Osteoblast (primary cell): ENCODE results near the gene POFUT1. TPM values are rescaled to one million over a fixed set of nuclear protein-coding genes. Genes with fewer than 3 reads are reported as not detected.
"Not testable (repeated sequence)": the region's sequence is repeated elsewhere in the genome, so short reads cannot be mapped to it uniquely, and the experiment has no call there.

Experiments used
- DNase-seq: peaks from one replicate; pipeline ENCODE4 v3.0.0; 2011; ENCODE audit warnings: low spot score, mixed read lengths; ENCODE audit not compliant: insufficient read length; ENCODE audit errors: missing footprints
- H2AFZ ChIP-seq: 2 replicates; pipeline ENCODE4 v1.6.0; 2011; ENCODE audit warnings: mild to moderate bottlenecking, low read length
- H3K27ac ChIP-seq: 2 replicates; pipeline ENCODE4 v1.5.1; 2011; ENCODE audit warnings: mild to moderate bottlenecking, low read depth, low read length, moderate library complexity
- H3K27me3 ChIP-seq: 2 replicates; pipeline ENCODE4 v1.6.0; 2012; ENCODE audit warnings: mild to moderate bottlenecking, control low read depth, inconsistent platforms, low read length, moderate library complexity; ENCODE audit not compliant: insufficient read depth
- H3K36me3 ChIP-seq: 2 replicates; pipeline ENCODE4 v1.5.1; 2011; ENCODE audit warnings: mild to moderate bottlenecking, low read length, control low read depth, moderate library complexity; ENCODE audit not compliant: insufficient read depth
- H3K4me1 ChIP-seq: 2 replicates; pipeline ENCODE4 v1.5.1; 2011; ENCODE audit warnings: mild to moderate bottlenecking, low read length, control low read depth, moderate library complexity; ENCODE audit not compliant: insufficient read depth
- H3K4me2 ChIP-seq: 2 replicates; pipeline ENCODE4 v1.6.0; 2011; ENCODE audit warnings: mild to moderate bottlenecking, low read length; ENCODE audit not compliant: insufficient read depth
- H3K4me3 ChIP-seq: fragments of 200-600 bp; sonication (generic); 3 replicates; pipeline ENCODE4 v1.5.1; 2012; ENCODE audit warnings: mild to moderate bottlenecking, low read length, inconsistent platforms; ENCODE audit not compliant: insufficient read depth
- H3K79me2 ChIP-seq: 2 replicates; pipeline ENCODE4 v1.6.0; 2012; ENCODE audit warnings: mild to moderate bottlenecking, low read length, control low read depth, inconsistent platforms; ENCODE audit not compliant: insufficient read depth
- H3K9me3 ChIP-seq: 2 replicates; pipeline ENCODE4 v1.5.1; 2011; ENCODE audit warnings: low read depth, low read length, control low read depth
- H4K20me1 ChIP-seq: 2 replicates; pipeline ENCODE4 v1.6.0; 2012; ENCODE audit warnings: mild to moderate bottlenecking, low read length, control low read depth; ENCODE audit not compliant: insufficient read depth
- total RNA-seq: library from RNA; depleted of rRNA; stranded (reverse); fragments of >200 nt; gene quantifications from 2 replicates; pipeline ENCODE4 v1.2.3, GENCODE V29; 2012
- TF ChIP-seq, protein P1 (sequence below): IDR thresholded peaks from 2 replicates; pipeline ENCODE4 v1.5.1; 2011; ENCODE audit warnings: mild to moderate bottlenecking, low read depth, low read length, moderate library complexity; ENCODE audit errors: extremely low read depth

Gene POFUT1
- total RNA-seq, 1 donor: 40.9 TPM

DNA sequence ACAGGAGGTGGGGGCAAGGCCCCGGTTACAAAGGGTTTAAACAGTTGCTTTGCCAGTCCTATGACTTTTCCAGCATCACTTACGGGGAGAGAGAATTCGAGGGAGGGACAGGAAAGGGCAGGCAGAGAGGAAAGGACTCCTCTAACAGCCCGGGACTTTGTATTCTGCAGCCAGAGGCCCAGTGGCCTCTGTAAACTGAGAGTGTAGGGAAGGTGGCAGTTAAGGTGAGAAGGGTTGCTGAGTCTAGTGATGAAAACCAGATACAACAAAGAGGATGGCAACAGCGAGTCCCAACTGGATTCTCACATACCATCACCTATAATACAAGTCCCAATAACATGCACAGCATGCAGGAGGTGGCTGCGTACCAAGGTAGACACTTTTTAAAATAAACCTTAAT, 13.7 kb upstream of the POFUT1 start:
- Histone ChIP-seq H3K4me1 (peaks cover 13% of the 10 kb centered on the region), H3K27me3 (no peaks in the 10 kb centered on the region), H3K79me2 (peaks cover 9% of the 10 kb centered on the region), H3K9me3 (no peaks in the 10 kb centered on the region), H3K4me2 (no peak overlapping the region), H4K20me1 (peaks cover 3% of the 10 kb centered on the region), H2AFZ (no peak overlapping the region), H3K36me3 (peaks cover 31% of the 10 kb centered on the region), H3K27ac (no peak overlapping the region), H3K4me3 (no peak overlapping the region)
- DNase-seq: no peak
- TF ChIP-seq, protein P1, sequence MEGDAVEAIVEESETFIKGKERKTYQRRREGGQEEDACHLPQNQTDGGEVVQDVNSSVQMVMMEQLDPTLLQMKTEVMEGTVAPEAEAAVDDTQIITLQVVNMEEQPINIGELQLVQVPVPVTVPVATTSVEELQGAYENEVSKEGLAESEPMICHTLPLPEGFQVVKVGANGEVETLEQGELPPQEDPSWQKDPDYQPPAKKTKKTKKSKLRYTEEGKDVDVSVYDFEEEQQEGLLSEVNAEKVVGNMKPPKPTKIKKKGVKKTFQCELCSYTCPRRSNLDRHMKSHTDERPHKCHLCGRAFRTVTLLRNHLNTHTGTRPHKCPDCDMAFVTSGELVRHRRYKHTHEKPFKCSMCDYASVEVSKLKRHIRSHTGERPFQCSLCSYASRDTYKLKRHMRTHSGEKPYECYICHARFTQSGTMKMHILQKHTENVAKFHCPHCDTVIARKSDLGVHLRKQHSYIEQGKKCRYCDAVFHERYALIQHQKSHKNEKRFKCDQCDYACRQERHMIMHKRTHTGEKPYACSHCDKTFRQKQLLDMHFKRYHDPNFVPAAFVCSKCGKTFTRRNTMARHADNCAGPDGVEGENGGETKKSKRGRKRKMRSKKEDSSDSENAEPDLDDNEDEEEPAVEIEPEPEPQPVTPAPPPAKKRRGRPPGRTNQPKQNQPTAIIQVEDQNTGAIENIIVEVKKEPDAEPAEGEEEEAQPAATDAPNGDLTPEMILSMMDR: no peak

DNA sequence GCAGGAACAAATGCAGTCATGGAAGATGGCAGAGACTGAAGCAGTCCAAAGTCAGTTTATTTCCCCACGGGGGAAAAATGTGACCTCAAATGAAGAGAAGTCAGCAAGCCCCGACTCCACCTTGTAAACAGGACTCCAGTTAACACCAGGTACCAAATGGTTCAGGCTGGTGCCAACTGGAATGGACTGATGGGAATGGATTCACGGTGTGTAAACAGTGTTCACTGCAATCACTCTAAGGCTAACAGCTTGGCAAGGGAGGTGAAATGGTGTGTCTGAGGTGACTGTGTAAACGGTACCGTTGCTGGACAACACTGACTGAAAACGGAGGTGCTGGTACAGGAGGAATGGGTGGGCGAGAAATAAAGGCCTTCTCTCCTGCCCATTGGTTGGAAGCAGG, 12.1 kb upstream of the POFUT1 start:
- DNase-seq: no peak
- Histone ChIP-seq H3K4me3 (no peak overlapping the region), H3K36me3 (peaks cover 40% of the 10 kb centered on the region), H3K79me2 (peaks cover 16% of the 10 kb centered on the region), H3K4me1 (peaks cover 5% of the 10 kb centered on the region), H4K20me1 (peaks cover 5% of the 10 kb centered on the region), H2AFZ (no peak overlapping the region), H3K9me3 (no peaks in the 10 kb centered on the region), H3K27me3 (no peaks in the 10 kb centered on the region), H3K27ac (no peak overlapping the region), H3K4me2 (no peak overlapping the region)
- TF ChIP-seq, protein P1: no peak

DNA sequence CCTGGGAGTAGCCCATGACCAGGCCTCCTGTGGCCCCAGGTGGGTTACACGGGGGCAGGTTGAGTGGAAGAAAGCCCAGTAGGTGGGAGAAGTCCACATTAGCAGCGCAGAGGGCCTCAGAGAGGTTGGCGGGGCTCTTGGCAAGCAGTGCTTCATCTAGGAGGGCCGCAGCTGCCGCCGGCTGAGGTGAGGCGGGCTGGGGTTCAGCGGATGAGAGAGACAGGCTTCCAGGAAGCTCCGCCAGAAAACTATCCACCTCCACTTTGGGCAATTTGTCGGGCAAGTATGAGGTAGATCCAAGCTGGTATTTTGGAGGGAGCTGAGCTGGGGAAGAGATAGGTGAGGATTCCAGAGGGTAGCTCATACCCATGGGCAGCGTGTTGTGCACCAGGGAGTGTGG, 11.1 kb upstream of the POFUT1 start:
- Histone ChIP-seq H3K36me3 (peaks cover 46% of the 10 kb centered on the region), H4K20me1 (peaks cover 11% of the 10 kb centered on the region), H3K79me2 (peaks cover 25% of the 10 kb centered on the region)
- H3K4me1 ChIP-seq, H3K27ac ChIP-seq, DNase-seq, H3K4me3 ChIP-seq, H2AFZ ChIP-seq, H3K9me3 ChIP-seq, H3K27me3 ChIP-seq, H3K4me2 ChIP-seq: not testable (repeated sequence)

DNA sequence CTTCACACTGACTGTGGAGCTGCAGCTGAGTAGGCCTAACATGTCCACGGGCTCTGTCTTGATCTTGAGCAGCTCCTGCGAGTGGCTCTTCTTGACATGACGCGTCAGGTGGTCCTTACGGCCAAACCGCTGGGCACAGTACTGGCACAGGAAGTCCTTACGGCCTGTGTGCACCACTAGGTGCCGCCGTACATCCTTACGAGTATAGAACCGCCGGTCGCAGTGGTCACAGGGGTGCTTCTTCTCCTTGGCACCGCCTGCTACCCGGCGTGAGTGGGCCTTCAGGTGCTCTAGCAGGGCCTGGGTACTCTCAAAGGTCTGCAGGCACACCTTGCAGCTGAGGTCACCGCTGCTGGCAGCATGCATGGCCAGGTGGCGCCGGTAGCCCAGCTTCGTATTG, 10.5 kb upstream of the POFUT1 start:
- H3K4me2 ChIP-seq, H2AFZ ChIP-seq, H3K9me3 ChIP-seq, H3K4me3 ChIP-seq, H3K27me3 ChIP-seq, H3K27ac ChIP-seq, DNase-seq: not testable (repeated sequence)
- peaks cover 11% of the 10 kb centered on the region for H3K4me1 ChIP-seq
- H3K79me2 ChIP-seq: peaks cover 29% of the 10 kb centered on the region
- peaks cover 15% of the 10 kb centered on the region for H4K20me1 ChIP-seq
- H3K36me3 ChIP-seq: peaks cover 46% of the 10 kb centered on the region

DNA sequence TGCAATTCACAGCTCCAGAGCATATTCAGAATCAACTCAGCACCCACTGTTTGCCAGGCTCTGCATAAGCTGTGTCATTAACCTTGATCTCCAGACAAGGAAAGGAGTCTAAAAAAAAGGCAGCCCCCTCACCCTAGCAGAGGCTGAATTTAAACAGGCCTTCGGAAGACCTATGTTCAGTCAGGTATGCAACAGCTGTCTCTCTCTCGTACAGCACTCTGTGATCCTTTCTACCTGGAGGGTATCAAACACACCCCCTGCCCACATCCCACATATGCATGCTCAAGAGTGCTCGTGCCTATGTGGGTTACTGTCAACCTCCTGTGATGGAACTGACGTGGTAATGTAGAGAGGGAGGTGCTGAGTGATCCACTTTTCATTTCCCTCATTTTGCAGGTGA, 8.7 kb upstream of the POFUT1 start:
- H3K9me3 ChIP-seq: no peaks in the 10 kb centered on the region
- TF ChIP-seq, protein P1: no peak
- H3K36me3 ChIP-seq: peaks cover 46% of the 10 kb centered on the region
- no peak overlapping the region for H3K27ac ChIP-seq
- H3K4me2 ChIP-seq: no peak overlapping the region
- H2AFZ ChIP-seq: no peak overlapping the region
- peaks cover 24% of the 10 kb centered on the region for H4K20me1 ChIP-seq
- H3K4me1 ChIP-seq: peaks cover 16% of the 10 kb centered on the region
- peaks cover 48% of the 10 kb centered on the region for H3K79me2 ChIP-seq
- no peak overlapping the region for H3K4me3 ChIP-seq
- no peak for DNase-seq
- no peaks in the 10 kb centered on the region for H3K27me3 ChIP-seq
